Measurements from ENCODE around the gene PTPN23.
A peak's percentile ranks its signal among the peaks of the same experiment; 100 is the strongest.

Gene PTPN23, protein sequence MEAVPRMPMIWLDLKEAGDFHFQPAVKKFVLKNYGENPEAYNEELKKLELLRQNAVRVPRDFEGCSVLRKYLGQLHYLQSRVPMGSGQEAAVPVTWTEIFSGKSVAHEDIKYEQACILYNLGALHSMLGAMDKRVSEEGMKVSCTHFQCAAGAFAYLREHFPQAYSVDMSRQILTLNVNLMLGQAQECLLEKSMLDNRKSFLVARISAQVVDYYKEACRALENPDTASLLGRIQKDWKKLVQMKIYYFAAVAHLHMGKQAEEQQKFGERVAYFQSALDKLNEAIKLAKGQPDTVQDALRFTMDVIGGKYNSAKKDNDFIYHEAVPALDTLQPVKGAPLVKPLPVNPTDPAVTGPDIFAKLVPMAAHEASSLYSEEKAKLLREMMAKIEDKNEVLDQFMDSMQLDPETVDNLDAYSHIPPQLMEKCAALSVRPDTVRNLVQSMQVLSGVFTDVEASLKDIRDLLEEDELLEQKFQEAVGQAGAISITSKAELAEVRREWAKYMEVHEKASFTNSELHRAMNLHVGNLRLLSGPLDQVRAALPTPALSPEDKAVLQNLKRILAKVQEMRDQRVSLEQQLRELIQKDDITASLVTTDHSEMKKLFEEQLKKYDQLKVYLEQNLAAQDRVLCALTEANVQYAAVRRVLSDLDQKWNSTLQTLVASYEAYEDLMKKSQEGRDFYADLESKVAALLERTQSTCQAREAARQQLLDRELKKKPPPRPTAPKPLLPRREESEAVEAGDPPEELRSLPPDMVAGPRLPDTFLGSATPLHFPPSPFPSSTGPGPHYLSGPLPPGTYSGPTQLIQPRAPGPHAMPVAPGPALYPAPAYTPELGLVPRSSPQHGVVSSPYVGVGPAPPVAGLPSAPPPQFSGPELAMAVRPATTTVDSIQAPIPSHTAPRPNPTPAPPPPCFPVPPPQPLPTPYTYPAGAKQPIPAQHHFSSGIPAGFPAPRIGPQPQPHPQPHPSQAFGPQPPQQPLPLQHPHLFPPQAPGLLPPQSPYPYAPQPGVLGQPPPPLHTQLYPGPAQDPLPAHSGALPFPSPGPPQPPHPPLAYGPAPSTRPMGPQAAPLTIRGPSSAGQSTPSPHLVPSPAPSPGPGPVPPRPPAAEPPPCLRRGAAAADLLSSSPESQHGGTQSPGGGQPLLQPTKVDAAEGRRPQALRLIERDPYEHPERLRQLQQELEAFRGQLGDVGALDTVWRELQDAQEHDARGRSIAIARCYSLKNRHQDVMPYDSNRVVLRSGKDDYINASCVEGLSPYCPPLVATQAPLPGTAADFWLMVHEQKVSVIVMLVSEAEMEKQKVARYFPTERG (N-terminal part only)

DNA sequence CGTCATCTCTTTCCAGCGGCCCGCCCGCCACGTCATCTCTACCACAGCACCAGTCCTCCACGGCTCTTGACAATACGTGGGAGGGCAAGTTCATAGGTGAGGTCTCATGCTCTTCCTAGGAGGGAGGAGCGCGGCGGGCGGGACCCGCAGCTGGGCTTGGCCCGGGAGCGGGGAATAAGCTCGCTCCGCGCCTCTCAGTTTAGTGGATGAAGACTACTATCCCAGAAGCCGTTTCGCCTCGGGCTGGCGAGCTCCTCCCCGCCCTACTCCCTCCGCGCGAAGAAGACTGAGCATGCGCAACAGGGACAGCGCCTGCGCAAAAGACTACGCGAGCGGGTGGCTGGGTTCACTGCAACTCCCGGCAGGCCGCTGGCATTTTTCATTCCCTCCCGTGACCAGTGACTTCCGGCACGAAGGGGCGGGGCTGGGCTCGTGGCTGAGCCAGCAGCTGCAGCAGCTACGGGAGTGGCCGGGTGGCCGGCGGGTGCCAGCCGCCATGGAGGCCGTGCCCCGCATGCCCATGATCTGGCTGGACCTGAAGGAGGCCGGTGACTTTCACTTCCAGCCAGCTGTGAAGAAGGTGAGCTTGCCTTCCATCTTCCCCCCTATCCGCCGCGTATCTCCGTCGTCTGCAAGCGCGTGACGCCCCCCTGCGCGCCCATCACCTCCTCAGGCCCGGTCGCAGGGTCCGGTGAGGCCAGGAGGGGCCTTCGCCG, at the start of gene PTPN23:
Gene PTPN23 (plus strand): TSS at position 421 of the 716 bp plus-strand sequence. CDS start 76 bp downstream, at position 497.
- Histone ChIP-seq H3F3A (ENCODE audit: insufficient read depth) (no peaks in the 10 kb centered on the region), H3K27ac (ENCODE audit: low read depth, low read length) (peak within 1 kb of the TSS; percentile 63), H3K27me3 (ENCODE audit: low read length) (no peaks in the 10 kb centered on the region), H3K4me2 (ENCODE audit: low read depth, low read length, poor library complexity, severe bottlenecking) (peak within 1 kb of the TSS; percentile 80), H3K9me2 (replicated peaks; ENCODE audit: insufficient read depth, low read length) (no peaks in the 10 kb centered on the region), H2AFZ (ENCODE audit: low read depth, low read length, severe bottlenecking) (peak within 1 kb of the TSS; percentile 85), H3K9ac (ENCODE audit: low read length) (peak within 1 kb of the TSS; percentile 95), H3K4me3 (ENCODE audit: insufficient read depth, low read length, poor library complexity, severe bottlenecking) (peak within 1 kb of the TSS; percentile 88), H3K36me3 (ENCODE audit: low read length) (no peaks in the 10 kb centered on the region), H3K9me3 (ENCODE audit: insufficient read depth, low read length) (no peaks in the 10 kb centered on the region), H3K79me2 (ENCODE audit: insufficient read depth, low read length) (peaks cover 48% of the 10 kb centered on the region), H4K20me1 (ENCODE audit: low read depth, low read length) (0 out of 2 replicates have a peak, but pooled peaks cover 7% of the 10 kb centered on the region)
- TF ChIP-seq EZH2phosphoT487 (conservative IDR thresholded peaks at IDR 0.05; ENCODE audit: low read length): no peak
- TF ChIP-seq, protein P1, sequence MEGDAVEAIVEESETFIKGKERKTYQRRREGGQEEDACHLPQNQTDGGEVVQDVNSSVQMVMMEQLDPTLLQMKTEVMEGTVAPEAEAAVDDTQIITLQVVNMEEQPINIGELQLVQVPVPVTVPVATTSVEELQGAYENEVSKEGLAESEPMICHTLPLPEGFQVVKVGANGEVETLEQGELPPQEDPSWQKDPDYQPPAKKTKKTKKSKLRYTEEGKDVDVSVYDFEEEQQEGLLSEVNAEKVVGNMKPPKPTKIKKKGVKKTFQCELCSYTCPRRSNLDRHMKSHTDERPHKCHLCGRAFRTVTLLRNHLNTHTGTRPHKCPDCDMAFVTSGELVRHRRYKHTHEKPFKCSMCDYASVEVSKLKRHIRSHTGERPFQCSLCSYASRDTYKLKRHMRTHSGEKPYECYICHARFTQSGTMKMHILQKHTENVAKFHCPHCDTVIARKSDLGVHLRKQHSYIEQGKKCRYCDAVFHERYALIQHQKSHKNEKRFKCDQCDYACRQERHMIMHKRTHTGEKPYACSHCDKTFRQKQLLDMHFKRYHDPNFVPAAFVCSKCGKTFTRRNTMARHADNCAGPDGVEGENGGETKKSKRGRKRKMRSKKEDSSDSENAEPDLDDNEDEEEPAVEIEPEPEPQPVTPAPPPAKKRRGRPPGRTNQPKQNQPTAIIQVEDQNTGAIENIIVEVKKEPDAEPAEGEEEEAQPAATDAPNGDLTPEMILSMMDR (IDR thresholded peaks at IDR 0.05; ENCODE audit: insufficient read depth, low read length, poor library complexity, severe bottlenecking): no peak

GRCh38 chr3:47333907-47334306, 46.9 kb upstream of the PTPN23 start:
- H3K36me3 ChIP-seq (ENCODE audit: low read length): peaks cover 3% of the 10 kb centered on the region; the same call in 1 of the 2 replicates
- no peak overlapping the region for H2AFZ ChIP-seq (ENCODE audit: low read depth, low read length, severe bottlenecking)
- H3K9me2 ChIP-seq (replicated peaks; ENCODE audit: insufficient read depth, low read length): no peaks in the 10 kb centered on the region
- no peaks in the 10 kb centered on the region for H3K27me3 ChIP-seq (ENCODE audit: low read length)
- H3K4me2 ChIP-seq (ENCODE audit: low read depth, low read length, poor library complexity, severe bottlenecking): no peak overlapping the region
- H3K4me3 ChIP-seq (ENCODE audit: insufficient read depth, low read length, poor library complexity, severe bottlenecking): no peak overlapping the region
- H3K79me2 ChIP-seq (ENCODE audit: insufficient read depth, low read length): no peaks in the 10 kb centered on the region
- no peaks in the 10 kb centered on the region for H3F3A ChIP-seq (ENCODE audit: insufficient read depth)
- no peaks in the 10 kb centered on the region for H4K20me1 ChIP-seq (ENCODE audit: low read depth, low read length)
- H3K9me3 ChIP-seq (ENCODE audit: insufficient read depth, low read length): no peaks in the 10 kb centered on the region
- TF ChIP-seq EZH2phosphoT487 (conservative IDR thresholded peaks at IDR 0.05; ENCODE audit: low read length): no peak
- TF ChIP-seq, protein P1 (IDR thresholded peaks at IDR 0.05; ENCODE audit: insufficient read depth, low read length, poor library complexity, severe bottlenecking): no peak
- no peak overlapping the region for H3K27ac ChIP-seq (ENCODE audit: low read depth, low read length)
- no peak overlapping the region for H3K9ac ChIP-seq (ENCODE audit: low read length)

- Histone ChIP-seq H3K27ac (ENCODE audit: low read depth, low read length) (no peak overlapping the region), H3K9me2 (replicated peaks; ENCODE audit: insufficient read depth, low read length) (no peaks in the 10 kb centered on the region), H3K9ac (ENCODE audit: low read length) (no peak overlapping the region), H3K79me2 (ENCODE audit: insufficient read depth, low read length) (no peaks in the 10 kb centered on the region), H4K20me1 (ENCODE audit: low read depth, low read length) (no peaks in the 10 kb centered on the region), H3F3A (ENCODE audit: insufficient read depth) (no peaks in the 10 kb centered on the region), H3K4me2 (ENCODE audit: low read depth, low read length, poor library complexity, severe bottlenecking) (no peak overlapping the region), H2AFZ (ENCODE audit: low read depth, low read length, severe bottlenecking) (no peak overlapping the region), H3K36me3 (ENCODE audit: low read length) (peaks cover 3% of the 10 kb centered on the region; the same call in 1 of the 2 replicates), H3K27me3 (ENCODE audit: low read length) (no peaks in the 10 kb centered on the region), H3K4me3 (ENCODE audit: insufficient read depth, low read length, poor library complexity, severe bottlenecking) (no peak overlapping the region), H3K9me3 (ENCODE audit: insufficient read depth, low read length) (no peaks in the 10 kb centered on the region)
- TF ChIP-seq, protein P1 (IDR thresholded peaks at IDR 0.05; ENCODE audit: insufficient read depth, low read length, poor library complexity, severe bottlenecking): no peak
- TF ChIP-seq EZH2phosphoT487 (conservative IDR thresholded peaks at IDR 0.05; ENCODE audit: low read length): no peak
Measured at GRCh38 chr3:47337656-47338055, 43.2 kb upstream of the PTPN23 start.
